SU-DHL-6 (cell line): ENCODE measurements around the gene SETDB1.

Source experiments
- CTCF ChIP-seq: fragments of 200-600 bp; sonication (generic); IDR thresholded peaks from one replicate; pipeline ENCODE4 v1.5.1; 2017; ENCODE audit warnings: antibody characterized with exemption, mild to moderate bottlenecking, low read length, moderate library complexity; ENCODE audit not compliant: insufficient read depth, poor library complexity, severe bottlenecking
- EZH2phosphoT487 ChIP-seq: fragments of 200-600 bp; sonication (generic), shearing (Covaris generic); conservative IDR thresholded peaks from 2 replicates; pipeline ENCODE4 v1.6.1; 2018; ENCODE audit warnings: mild to moderate bottlenecking, antibody characterized with exemption, low read length, moderate library complexity, mixed read lengths

- TF ChIP-seq CTCF (no peak), EZH2phosphoT487 (no peak)
Observed at GRCh38 chr1:150992626-150993025, 66.5 kb downstream of the SETDB1 start.
